Right cardiac atrium (tissue), 5 donors: ENCODE data around the gene HM13. TPM values are rescaled to one million over a fixed set of nuclear protein-coding genes. Genes with fewer than 3 reads are reported as not detected.

Experiments
- ATAC-seq, 2 donors: fragments of 200-7000 bp; cut with Tn5 transposase; one replicate each; pipeline versions ENCODE4 v1.8.0 to v1.9.1; 2020; ENCODE audit warnings: moderate library complexity in 2 of 2, mild to moderate bottlenecking in 1 of 2
- DNase-seq, 3 donors: peaks; one replicate each; pipeline ENCODE4 v3.0.0-alpha.2; 2020
- H3K27ac ChIP-seq: one replicate; pipeline ENCODE4 v1.5.1; 2013; ENCODE audit warnings: mild to moderate bottlenecking, low read length, control low read depth, moderate library complexity
- H3K27me3 ChIP-seq: one replicate; pipeline ENCODE4 v1.6.1; 2013; ENCODE audit not compliant: control insufficient read depth, insufficient read depth
- H3K4me1 ChIP-seq: one replicate; pipeline ENCODE4 v1.6.1; 2013; ENCODE audit warnings: low read length; ENCODE audit not compliant: control insufficient read depth, insufficient read depth
- H3K4me3 ChIP-seq: one replicate; pipeline ENCODE4 v1.5.1; 2013; ENCODE audit warnings: low read length, control low read depth
- H3K9me3 ChIP-seq: one replicate; pipeline ENCODE4 v1.6.1; 2013; ENCODE audit warnings: low read length; ENCODE audit not compliant: control insufficient read depth
- WGBS: extraction: QIAGEN DNeasy Blood & Tissue Kit; methylation state at CpG from one replicate; pipeline ENCODE4 v1.1.7; 2013; 5-methylcytosine and 5-hydroxymethylcytosine counted together
- intact Hi-C, 4 donors: fragments of 100-400 bp; cut with DNase I; formaldehyde crosslinking; loops; one replicate each; pipeline versions ENCODE4 v1.11.0 to v1.14.0; 2022 to 2023
- microRNA-seq, 2 donors: library from miRNA; unstranded; fragments of <30 nt; microRNA quantifications; one replicate each; pipeline ENCODE4 v1.2.0, GENCODE V29; 2020 to 2021
- polyA plus RNA-seq: library from polyadenylated mRNA; stranded (reverse); fragments of 200-250 nt; gene quantifications from one replicate; pipeline ENCODE4 v1.2.3, GENCODE V29; 2013
- total RNA-seq, 4 donors: library from RNA; stranded (reverse); fragmentation: NEBNext Ultra II Directional; extraction: Animal tissue kit (Norgen Biotek cat#: 25700); gene quantifications; one replicate each; pipeline ENCODE4 v1.2.1, GENCODE V29; 2021
- donor health status: healthy with polysubstance abuse.
- donor health status: DM: no; HTN: yes; CAD: no.
- donor health status: DM: no; HTN: no; CAD: no.
- donor health status: DM: no; HTN: yes; CAD: no; lungs with severe emphysema.
- donor health status: DM: yes; HTN: yes; CAD: no.

Gene HM13
- total and polyA plus RNA-seq, 5 donors = 40.0 to 80.2 (median 60.9) TPM

GRCh38 chr20:31617432-31618104, 103.3 kb downstream of the HM13 start:
- Histone ChIP-seq H3K27ac (no peak overlapping the region), H3K27me3 (no peaks in the 10 kb centered on the region), H3K9me3 (no peaks in the 10 kb centered on the region), H3K4me3 (no peak overlapping the region), H3K4me1 (peaks cover 3% of the 10 kb centered on the region)
- WGBS = 78% methylated on average over 6 of the region's 6 CpGs
- ATAC-seq = no peak
- intact Hi-C loops = no loop called here
- peak in 2 of 3 donors; percentile 4 to 11 for DNase-seq

Small RNAs within 50 kb of the gene (microRNA-seq; reads per million reads assigned to microRNA genes)
- 0 to 0.84 reads per million in 2 donors for gene MIR3193

Other genes with a start within 250 kb of the HM13 start
- gene DEFB116, start 205.9 kb upstream of the HM13 start, total RNA-seq = not detected
- gene DEFB116, start 205.9 kb upstream of the HM13 start, polyA plus RNA-seq = not detected
- gene DEFB118, start 145.8 kb upstream of the HM13 start, total RNA-seq = not detected
- gene DEFB118, start 145.8 kb upstream of the HM13 start, polyA plus RNA-seq = not detected
- not detected for gene DEFB119, start 123.9 kb upstream of the HM13 start, total RNA-seq
- not detected for gene DEFB119, start 123.9 kb upstream of the HM13 start, polyA plus RNA-seq
- not detected for gene DEFB121, start 108.2 kb upstream of the HM13 start, total RNA-seq
- not detected for gene DEFB121, start 108.2 kb upstream of the HM13 start, polyA plus RNA-seq
- gene DEFB123, start 73.8 kb upstream of the HM13 start, total RNA-seq = not detected
- not detected for gene DEFB123, start 73.8 kb upstream of the HM13 start, polyA plus RNA-seq
- not detected for gene DEFB124, start 39.3 kb upstream of the HM13 start, total RNA-seq
- not detected for gene DEFB124, start 39.3 kb upstream of the HM13 start, polyA plus RNA-seq
- gene REM1, start 39.2 kb upstream of the HM13 start, total RNA-seq = 1 to 10 TPM; 1.6 to 2.9 (median 2.5) TPM
- 2.9 TPM for gene REM1, start 39.2 kb upstream of the HM13 start, polyA plus RNA-seq
- 100 to 1,000 TPM; 122 to 188 (median 134) TPM for gene ID1, start 90.8 kb downstream of the HM13 start, total RNA-seq
- 273 TPM for gene ID1, start 90.8 kb downstream of the HM13 start, polyA plus RNA-seq
- gene COX4I2, start 123.5 kb downstream of the HM13 start, total RNA-seq = 10 to 100 TPM in 1 of 4 donors, 1 to 10 TPM in 3; 3.1 to 13.2 (median 9.0) TPM
- gene COX4I2, start 123.5 kb downstream of the HM13 start, polyA plus RNA-seq = 29.5 TPM
- 10 to 100 TPM; 39.9 to 56.9 (median 46.1) TPM for gene BCL2L1, start 208.4 kb downstream of the HM13 start, total RNA-seq
- 46.0 TPM for gene BCL2L1, start 208.4 kb downstream of the HM13 start, polyA plus RNA-seq
- 1 to 10 TPM in 2 of 4 donors, under 1 TPM in 2; 0.67 to 2.5 (median 1.5) TPM for gene TPX2, start 224.8 kb downstream of the HM13 start, total RNA-seq
- gene TPX2, start 224.8 kb downstream of the HM13 start, polyA plus RNA-seq = 0.41 TPM